Fibroblast of lung (primary cell): Measurements from ENCODE around the gene UIMC1. TPM values are rescaled to one million over a fixed set of nuclear protein-coding genes. Genes with fewer than 3 reads are reported as not detected.
A peak's percentile ranks its signal among the peaks of the same experiment; 100 is the strongest.

Experiments used
- DNase-seq, 2 donors: peaks; one replicate each; pipeline versions ENCODE4 v3.0.0 to v3.0.0-alpha.2; 2010; ENCODE audit warnings: low read depth in 2 of 2
- H2AFZ ChIP-seq: 2 replicates; pipeline ENCODE4 v1.5.1; 2012; ENCODE audit warnings: low read length, control low read depth, inconsistent platforms
- H3K27ac ChIP-seq: 2 replicates; pipeline ENCODE4 v1.5.1; 2011; ENCODE audit warnings: low read length, control low read depth; ENCODE audit not compliant: insufficient read depth
- H3K27me3 ChIP-seq: 2 replicates; pipeline ENCODE4 v1.5.1; 2011; ENCODE audit warnings: mild to moderate bottlenecking, low read length; ENCODE audit not compliant: control insufficient read depth, insufficient read depth
- H3K36me3 ChIP-seq: 2 replicates; pipeline ENCODE4 v1.5.1; 2011; ENCODE audit warnings: low read length; ENCODE audit not compliant: control insufficient read depth, insufficient read depth
- H3K4me1 ChIP-seq: 2 replicates; pipeline ENCODE4 v1.5.1; 2011; ENCODE audit warnings: low read length; ENCODE audit not compliant: control insufficient read depth, insufficient read depth; ENCODE audit errors: extremely low read depth
- H3K4me2 ChIP-seq: 2 replicates; pipeline ENCODE4 v1.5.1; 2011; ENCODE audit warnings: low read length, control low read depth; ENCODE audit not compliant: insufficient read depth; ENCODE audit errors: extremely low read depth
- H3K4me3 ChIP-seq, 4 experiments: fragments of 200-600 bp in 1 of 4; sonication (generic) in 1 of 4; replicated peaks in 1 of 4; 2 replicates each; pipeline ENCODE4 v1.5.1; 2011 to 2016; ENCODE audit warnings: low read length in 4 of 4, low read depth in 3 of 4, mild to moderate bottlenecking in 3 of 4, control low read depth in 2 of 4, inconsistent platforms in 1 of 4, mixed read lengths in 1 of 4; ENCODE audit not compliant: insufficient read depth in 1 of 4; ENCODE audit errors: control extremely low read depth in 1 of 4
- H3K79me2 ChIP-seq: 2 replicates; pipeline ENCODE4 v1.5.1; 2012; ENCODE audit warnings: mild to moderate bottlenecking, low read length, inconsistent platforms; ENCODE audit not compliant: control insufficient read depth, insufficient read depth
- H3K9ac ChIP-seq: 2 replicates; pipeline ENCODE4 v1.5.1; 2011; ENCODE audit warnings: mild to moderate bottlenecking, low read length, control low read depth; ENCODE audit not compliant: insufficient read depth
- H3K9me3 ChIP-seq: 2 replicates; pipeline ENCODE4 v1.5.1; 2012; ENCODE audit warnings: low read depth, low read length; ENCODE audit not compliant: control insufficient read depth, insufficient read depth
- H4K20me1 ChIP-seq: 2 replicates; pipeline ENCODE4 v1.5.1; 2011; ENCODE audit warnings: low read length; ENCODE audit not compliant: control insufficient read depth, insufficient read depth; ENCODE audit errors: extremely low read depth
- CTCF ChIP-seq, 2 donors: IDR thresholded peaks in 1 of 2; conservative IDR thresholded peaks in 1 of 2; 1 replicate in 1 of 2; 2 replicates in 1 of 2; pipeline ENCODE4 v1.5.1; 2011 to 2012; ENCODE audit warnings: low read length in 2 of 2, control low read depth in 1 of 2, inconsistent platforms in 1 of 2, low read depth in 1 of 2, mild to moderate bottlenecking in 1 of 2
- EZH2 ChIP-seq: IDR thresholded peaks from 2 replicates; pipeline ENCODE4 v1.5.1; 2012; ENCODE audit warnings: low read length, control low read depth, mild to moderate bottlenecking; ENCODE audit errors: missing control alignments
- polyA plus RNA-seq, 2 donors: library from polyadenylated mRNA; depleted of rRNA in 1 of 2; stranded (reverse) in 1 of 2; unstranded in 1 of 2; fragments of >200 nt; gene quantifications; 2 replicates each; pipeline ENCODE4 v1.2.1, GENCODE V29; 2011 to 2012; ENCODE audit warnings: missing spikeins in 1 of 2
- total RNA-seq: library from RNA; depleted of rRNA; stranded (reverse); fragments of >200 nt; gene quantifications from 2 replicates; pipeline ENCODE4 v1.2.1, GENCODE V29; 2014

UIMC1 gene
- total and polyA plus RNA-seq, 2 donors (not counting 1 experiment from before 2014, with no cell fraction given), result 19.4 to 36.7 TPM

DNA sequence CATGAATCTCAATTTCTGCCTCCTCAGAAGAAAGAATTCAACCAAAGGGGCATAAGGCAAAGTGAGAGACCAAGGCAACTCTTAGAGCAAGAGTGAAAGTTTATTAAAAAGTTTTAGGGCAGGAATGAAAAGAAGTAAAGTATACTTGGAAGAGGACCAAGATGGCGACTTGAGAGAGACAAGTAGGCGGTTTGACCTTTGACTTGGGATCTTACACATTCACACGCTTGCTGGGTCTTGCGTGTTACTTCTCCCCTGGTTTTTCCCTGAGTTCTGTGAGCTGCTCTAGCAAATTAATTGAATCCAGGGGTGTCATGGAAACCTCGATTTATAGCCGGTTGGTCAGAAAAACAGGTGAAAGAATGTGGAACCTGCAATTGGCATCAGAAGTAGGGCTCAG, 22.9 kb upstream of the UIMC1 start:
- Histone ChIP-seq H3K9ac (no peak overlapping the region), H3K9me3 (no peaks in the 10 kb centered on the region), H2AFZ (no peak overlapping the region), H3K27ac (no peak overlapping the region), H3K4me2 (no peak overlapping the region), H3K79me2 (peaks cover 4% of the 10 kb centered on the region), H3K4me3 (no peak overlapping the region), H3K27me3 (no peaks in the 10 kb centered on the region), H4K20me1 (no peaks in the 10 kb centered on the region), H3K36me3 (no peaks in the 10 kb centered on the region), H3K4me1 (no peaks in the 10 kb centered on the region)
- no peak for TF ChIP-seq EZH2
- no peak for TF ChIP-seq CTCF (conservative IDR thresholded peaks at IDR 0.05 in 1 of 2, IDR thresholded peaks at IDR 0.05 in 1 of 2; ENCODE audit: low read depth in 1 of 2, low read length in 2 of 2)
- DNase-seq, result no peak

- Histone ChIP-seq H3K9ac (no peak overlapping the region), H3K27ac (no peak overlapping the region), H2AFZ (no peak overlapping the region), H3K79me2 (peaks cover 16% of the 10 kb centered on the region), H4K20me1 (no peaks in the 10 kb centered on the region), H3K4me2 (no peak overlapping the region), H3K4me3 (no peak overlapping the region), H3K36me3 (no peaks in the 10 kb centered on the region), H3K27me3 (no peaks in the 10 kb centered on the region), H3K9me3 (no peaks in the 10 kb centered on the region), H3K4me1 (no peaks in the 10 kb centered on the region)
- DNase-seq, result no peak
- no peak for TF ChIP-seq CTCF (conservative IDR thresholded peaks at IDR 0.05 in 1 of 2, IDR thresholded peaks at IDR 0.05 in 1 of 2; ENCODE audit: low read depth in 1 of 2, low read length in 2 of 2)
- TF ChIP-seq EZH2, result no peak
These were observed 21.1 kb upstream of the UIMC1 start for GRCh38 chr5:177027665-177028064.

GRCh38 chr5:177025101-177025601, 18.6 kb upstream of the UIMC1 start:
- H3K27ac ChIP-seq, result no peak overlapping the region
- no peaks in the 10 kb centered on the region for H3K9me3 ChIP-seq
- no peaks in the 10 kb centered on the region for H3K36me3 ChIP-seq
- no peaks in the 10 kb centered on the region for H4K20me1 ChIP-seq
- no peak overlapping the region for H3K4me3 ChIP-seq
- H2AFZ ChIP-seq, result no peak overlapping the region
- peak; percentile 18 to 36 for DNase-seq
- no peaks in the 10 kb centered on the region for H3K27me3 ChIP-seq
- no peak overlapping the region for H3K9ac ChIP-seq
- peaks cover 2% of the 10 kb centered on the region for H3K4me1 ChIP-seq
- H3K4me2 ChIP-seq, result no peak overlapping the region
- TF ChIP-seq CTCF (conservative IDR thresholded peaks at IDR 0.05 in 1 of 2, IDR thresholded peaks at IDR 0.05 in 1 of 2; ENCODE audit: low read depth in 1 of 2, low read length in 2 of 2), result no peak
- no peak for TF ChIP-seq EZH2
- H3K79me2 ChIP-seq, result peaks cover 20% of the 10 kb centered on the region
